H1 (cell line): ENCODE results near the gene HLA-DMB.

Experiments used
- ATF3 ChIP-seq: IDR thresholded peaks from 2 replicates; pipeline ENCODE4 v1.6.1; 2011; ENCODE audit warnings: low read depth, mild to moderate bottlenecking, low read length; ENCODE audit not compliant: insufficient read depth
- CBX5 ChIP-seq: fragments of 300-800, 300-1000 bp; sonication (generic); IDR thresholded peaks from 2 replicates; pipeline ENCODE4 v1.7.1; 2016; ENCODE audit warnings: antibody characterized with exemption, low read length, low read depth
- CEBPB ChIP-seq: IDR thresholded peaks from 2 replicates; pipeline ENCODE4 v1.6.1; 2012; ENCODE audit warnings: low read depth, low read length
- CTCF ChIP-seq, 3 experiments: IDR thresholded peaks; 1 replicate in 2 of 3; 2 replicates in 1 of 3; pipeline versions ENCODE4 v1.5.1 to v1.6.1; 2011; ENCODE audit warnings: low read length in 3 of 3, mild to moderate bottlenecking in 3 of 3, inconsistent platforms in 2 of 3, low read depth in 1 of 3, moderate library complexity in 1 of 3; ENCODE audit not compliant: insufficient read depth in 1 of 3; ENCODE audit errors: control extremely low read depth in 1 of 3
- EGR1 ChIP-seq: IDR thresholded peaks from 2 replicates; pipeline ENCODE4 v1.6.1; 2011; ENCODE audit warnings: low read depth, low read length, borderline replicate concordance
- EP300 ChIP-seq, 2 experiments: IDR thresholded peaks; 1 replicate in 1 of 2; 2 replicates in 1 of 2; pipeline ENCODE4 v1.6.1; 2011 to 2012; ENCODE audit warnings: low read depth in 2 of 2, low read length in 2 of 2, mild to moderate bottlenecking in 2 of 2, borderline replicate concordance in 1 of 2, inconsistent platforms in 1 of 2, moderate library complexity in 1 of 2
- EZH2 ChIP-seq: fragments of 200-600 bp; sonication (generic); IDR thresholded peaks from 2 replicates; pipeline ENCODE4 v1.7.1; 2012; ENCODE audit warnings: low read depth, mild to moderate bottlenecking, moderate library complexity, low read length, inconsistent platforms; ENCODE audit not compliant: severe bottlenecking
- JUND ChIP-seq: IDR thresholded peaks from 2 replicates; pipeline ENCODE4 v1.6.1; 2011; ENCODE audit warnings: mild to moderate bottlenecking, improper control_type of control experiment, low read length
- POLR2A ChIP-seq, 2 experiments: IDR thresholded peaks; 1 replicate in 1 of 2; 2 replicates in 1 of 2; pipeline ENCODE4 v1.6.1; 2011; ENCODE audit warnings: low read depth in 2 of 2, low read length in 2 of 2, mild to moderate bottlenecking in 2 of 2; ENCODE audit errors: control extremely low read depth in 1 of 2
- POLR2AphosphoS5 ChIP-seq: IDR thresholded peaks from 2 replicates; pipeline ENCODE4 v1.6.1; 2011; ENCODE audit warnings: low read depth, low read length
- RNF2 ChIP-seq: fragments of 200-900, 300-1000 bp; sonication (generic); IDR thresholded peaks from 2 replicates; pipeline ENCODE4 v1.7.1; 2016; ENCODE audit warnings: borderline replicate concordance, low read depth, mild to moderate bottlenecking, antibody characterized with exemption, low read length; ENCODE audit not compliant: poor library complexity, severe bottlenecking; ENCODE audit errors: missing control alignments
- SP1 ChIP-seq: IDR thresholded peaks from 2 replicates; pipeline ENCODE4 v1.6.1; 2011; ENCODE audit warnings: low read depth, low read length
- SUZ12 ChIP-seq: fragments of 200-600 bp; sonication (generic); IDR thresholded peaks from 2 replicates; pipeline ENCODE4 v1.6.1; 2012; ENCODE audit warnings: mild to moderate bottlenecking, inconsistent platforms, low read length, moderate library complexity, mixed read lengths
- YY1 ChIP-seq: IDR thresholded peaks from 2 replicates; pipeline ENCODE4 v1.6.1; 2011; ENCODE audit warnings: low read depth, mild to moderate bottlenecking, low read length

GRCh38 chr6:32895006-32895345, 45.9 kb downstream of the HLA-DMB start:
- TF ChIP-seq EGR1 (no peak), JUND (no peak), EZH2 (no peak), POLR2AphosphoS5 (no peak), EP300 (IDR thresholded peaks at IDR 0.05; ENCODE audit: borderline replicate concordance in 1 of 2, low read depth in 2 of 2, low read length in 2 of 2) (no peak), CBX5 (no peak), CTCF (IDR thresholded peaks at IDR 0.05; ENCODE audit: control extremely low read depth in 1 of 3, insufficient read depth in 1 of 3, low read depth in 1 of 3, low read length in 3 of 3) (no peak), RNF2 (no peak), POLR2A (IDR thresholded peaks at IDR 0.05; ENCODE audit: control extremely low read depth in 1 of 2, low read depth in 2 of 2, low read length in 2 of 2) (no peak), ATF3 (no peak), SP1 (no peak), YY1 (no peak), SUZ12 (no peak), CEBPB (no peak)
